Immature natural killer cell (primary cell): ENCODE measurements around the gene MPP2. TPM values are rescaled to one million over a fixed set of nuclear protein-coding genes. Genes with fewer than 3 reads are reported as not detected.
A peak's percentile ranks its signal among the peaks of the same experiment; 100 is the strongest.
"Not testable (repeated sequence)": the region's sequence is repeated elsewhere in the genome, so short reads cannot be mapped to it uniquely, and the experiment has no call there.

Experiments
- DNase-seq, 3 donors: peaks; one replicate each; pipeline ENCODE4 v3.0.0; 2022; ENCODE audit warnings: mixed read lengths in 1 of 3
- H3K27ac Mint-ChIP-seq, 6 donors: one replicate each; pipeline ENCODE4 v1.8.0; 2020; ENCODE audit warnings: mixed read lengths in 6 of 6, mild to moderate bottlenecking in 5 of 6, inconsistent platforms in 4 of 6, moderate library complexity in 3 of 6
- H3K27me3 Mint-ChIP-seq, 3 donors: one replicate each; pipeline ENCODE4 v1.8.0; 2020 to 2021; ENCODE audit warnings: low read depth in 3 of 3, mild to moderate bottlenecking in 3 of 3, mixed read lengths in 3 of 3, moderate library complexity in 3 of 3, inconsistent platforms in 1 of 3
- H3K36me3 Mint-ChIP-seq, 3 donors: one replicate each; pipeline ENCODE4 v1.8.0; 2020; ENCODE audit warnings: mixed read lengths in 3 of 3, inconsistent platforms in 2 of 3, mild to moderate bottlenecking in 2 of 3
- H3K4me1 Mint-ChIP-seq, 2 donors: one replicate each; pipeline ENCODE4 v1.8.0; 2020; ENCODE audit warnings: inconsistent platforms in 2 of 2, mild to moderate bottlenecking in 2 of 2, mixed read lengths in 2 of 2, moderate library complexity in 1 of 2
- H3K4me3 Mint-ChIP-seq, 5 donors: one replicate each; pipeline ENCODE4 v1.8.0; 2020; ENCODE audit warnings: mild to moderate bottlenecking in 5 of 5, mixed read lengths in 5 of 5, inconsistent platforms in 3 of 5, moderate library complexity in 3 of 5
- H3K9me3 Mint-ChIP-seq, 6 donors: one replicate each; pipeline ENCODE4 v1.8.0; 2020; ENCODE audit warnings: mild to moderate bottlenecking in 6 of 6, mixed read lengths in 6 of 6, inconsistent platforms in 4 of 6, moderate library complexity in 3 of 6
- polyA plus RNA-seq, 3 donors: library from polyadenylated mRNA; unstranded; fragments of 300-500 nt; fragmentation: Illumina TruSeq; gene quantifications; one replicate each; pipeline ENCODE4 v1.2.3, GENCODE V29; 2021

MPP2 gene
- polyA plus RNA-seq, 3 donors from 2014 or later, result 0.55 TPM; not detected in 2

DNA sequence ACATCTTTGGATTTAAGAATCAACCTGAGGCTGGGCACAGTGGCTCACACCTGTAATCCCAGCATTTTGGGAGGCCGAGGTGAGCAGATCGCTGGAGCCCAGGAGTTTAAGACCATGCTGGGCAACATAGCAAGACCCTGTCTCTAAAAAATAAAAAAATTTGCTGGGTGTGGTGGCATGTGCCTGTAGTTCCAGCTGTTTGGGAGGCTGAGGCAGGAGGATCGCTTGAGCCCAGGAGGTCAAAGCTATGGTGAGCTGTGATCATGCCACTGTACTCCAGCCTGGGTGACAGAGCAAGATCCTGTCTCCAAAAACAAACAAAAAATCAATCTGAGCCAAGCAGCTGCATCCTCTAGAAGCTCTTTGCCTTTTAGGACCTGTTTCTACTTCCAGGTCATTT lies 32.1 kb upstream of the MPP2 start:
- not testable (repeated sequence) for DNase-seq, H3K27ac Mint-ChIP-seq, H3K36me3 Mint-ChIP-seq, H3K9me3 Mint-ChIP-seq
- Mint-ChIP-seq H3K27me3 (peaks cover 3 to 17% (median 11%) of the 10 kb centered on the region in 3 donors), H3K4me3 (peak overlapping the region in 2 of 5 donors; percentile 23 to 36), H3K4me1 (peaks cover 11 to 12% of the 10 kb centered on the region in 2 donors)

DNA sequence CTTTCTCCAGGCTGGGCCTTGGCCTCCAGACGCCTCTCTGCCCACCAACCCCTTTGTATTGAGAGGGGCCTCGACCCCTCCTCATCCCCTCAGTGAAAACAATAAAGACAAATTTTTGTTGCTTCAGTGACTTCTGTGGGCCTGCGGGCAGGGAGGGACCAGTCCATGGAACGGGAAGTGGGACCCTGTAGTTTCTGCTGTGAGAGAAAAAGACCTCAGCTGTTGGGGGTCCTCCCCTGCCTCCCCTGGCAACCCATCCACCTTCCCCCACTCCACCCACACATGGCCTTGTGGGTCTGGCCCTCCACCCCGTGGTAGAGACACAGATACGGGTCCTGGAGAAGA lies 31.5 kb upstream of the MPP2 start:
- peak overlapping the region in 2 of 5 donors; percentile 36 for H3K4me3 Mint-ChIP-seq
- no peaks in the 10 kb centered on the region for H3K36me3 Mint-ChIP-seq
- no peaks in the 10 kb centered on the region for H3K9me3 Mint-ChIP-seq
- peaks cover 8 to 11% of the 10 kb centered on the region in 2 donors for H3K4me1 Mint-ChIP-seq
- no peak overlapping the region for H3K27ac Mint-ChIP-seq
- no peak for DNase-seq
- H3K27me3 Mint-ChIP-seq, result peaks cover 3 to 12% (median 9%) of the 10 kb centered on the region in 3 donors

DNA sequence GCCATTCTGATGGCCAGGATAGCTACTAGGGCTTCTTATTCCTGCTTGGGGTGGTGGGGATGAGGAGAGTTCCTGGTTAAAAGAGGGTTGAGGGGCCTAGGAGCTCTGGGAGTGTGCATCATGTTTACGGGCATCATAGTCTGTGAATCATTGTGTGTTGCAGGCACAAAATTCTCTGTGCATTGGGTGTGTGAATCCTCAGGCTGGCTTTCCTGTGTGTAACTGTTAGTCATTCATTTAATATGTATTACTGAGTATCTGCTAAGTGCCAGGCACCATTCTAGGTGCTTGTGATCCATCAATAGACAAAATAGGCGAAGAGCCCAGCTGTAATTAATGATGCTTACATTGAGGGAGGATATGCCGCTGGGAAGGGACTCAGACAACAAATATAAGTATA lies 29.1 kb upstream of the MPP2 start:
- Mint-ChIP-seq H3K4me1 (peaks cover 5 to 11% of the 10 kb centered on the region in 2 donors), H3K9me3 (no peaks in the 10 kb centered on the region), H3K4me3 (peak overlapping the region in 3 of 5 donors; percentile 2 to 31 (median 10)), H3K36me3 (no peaks in the 10 kb centered on the region), H3K27ac (no peak overlapping the region), H3K27me3 (peaks cover 3 to 14% (median 10%) of the 10 kb centered on the region in 3 donors)
- no peak for DNase-seq

DNA sequence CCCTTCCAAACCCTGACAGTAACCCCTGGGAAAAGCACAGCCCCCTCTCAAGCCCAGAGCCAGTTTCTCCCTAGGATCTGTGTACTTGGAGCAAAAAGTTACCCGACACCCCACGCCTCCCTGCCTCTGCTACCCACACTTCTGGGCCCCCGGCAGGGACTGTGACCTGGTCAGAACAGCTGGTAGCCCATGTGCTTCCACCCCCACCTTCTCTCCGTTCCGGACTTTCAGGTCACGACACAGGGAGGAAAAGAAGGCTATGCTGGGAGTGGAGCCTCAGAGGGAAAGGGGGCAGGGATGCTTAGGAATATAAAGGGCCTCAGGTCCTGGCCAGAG lies 28.6 kb upstream of the MPP2 start:
- Mint-ChIP-seq H3K9me3 (no peaks in the 10 kb centered on the region), H3K27me3 (peaks cover 4 to 14% (median 13%) of the 10 kb centered on the region in 3 donors), H3K4me1 (peaks cover 5 to 11% of the 10 kb centered on the region in 2 donors), H3K4me3 (no peak overlapping the region), H3K27ac (no peak overlapping the region), H3K36me3 (no peaks in the 10 kb centered on the region)
- DNase-seq, result no peak

DNA sequence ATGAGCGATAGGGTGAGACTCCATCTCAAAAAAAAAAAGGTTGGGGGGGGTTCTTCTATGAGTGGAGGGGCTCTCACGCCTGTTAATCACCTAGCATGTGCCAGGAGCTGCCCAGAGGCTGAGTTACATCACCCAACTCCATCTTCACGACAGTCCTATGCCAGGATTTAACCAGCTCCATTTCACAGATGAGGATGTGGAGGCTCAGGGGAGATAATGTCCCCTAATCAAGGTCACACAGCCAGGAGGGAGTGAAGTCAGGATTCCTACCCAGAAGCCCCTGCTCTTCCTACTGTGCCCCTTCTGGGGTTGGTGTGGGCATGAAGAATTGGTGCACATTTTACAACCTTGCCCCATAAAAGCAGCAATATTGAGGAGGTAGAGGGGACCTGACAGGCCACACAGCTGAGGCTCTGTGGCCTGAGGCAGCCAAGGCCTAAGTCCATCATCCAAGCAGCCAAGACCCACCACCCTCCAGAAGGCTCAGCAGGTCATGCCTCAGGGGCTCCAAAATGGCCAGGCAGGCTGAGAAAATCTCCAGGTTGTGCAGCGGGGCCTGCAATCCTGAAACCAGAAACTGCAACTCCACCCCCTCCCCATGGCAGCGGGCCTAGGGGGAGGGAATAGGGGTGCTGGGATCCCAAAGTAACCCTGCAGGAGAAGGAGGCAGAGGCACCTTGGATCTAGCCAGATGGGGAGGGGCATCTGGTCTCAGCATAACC lies 28.0 kb upstream of the MPP2 start:
- Mint-ChIP-seq H3K27me3 (peaks cover 4 to 14% (median 11%) of the 10 kb centered on the region in 3 donors), H3K27ac (no peak overlapping the region), H3K4me3 (no peak overlapping the region), H3K9me3 (no peaks in the 10 kb centered on the region), H3K4me1 (peaks cover 5 to 11% of the 10 kb centered on the region in 2 donors), H3K36me3 (no peaks in the 10 kb centered on the region)
- no peak for DNase-seq

DNA sequence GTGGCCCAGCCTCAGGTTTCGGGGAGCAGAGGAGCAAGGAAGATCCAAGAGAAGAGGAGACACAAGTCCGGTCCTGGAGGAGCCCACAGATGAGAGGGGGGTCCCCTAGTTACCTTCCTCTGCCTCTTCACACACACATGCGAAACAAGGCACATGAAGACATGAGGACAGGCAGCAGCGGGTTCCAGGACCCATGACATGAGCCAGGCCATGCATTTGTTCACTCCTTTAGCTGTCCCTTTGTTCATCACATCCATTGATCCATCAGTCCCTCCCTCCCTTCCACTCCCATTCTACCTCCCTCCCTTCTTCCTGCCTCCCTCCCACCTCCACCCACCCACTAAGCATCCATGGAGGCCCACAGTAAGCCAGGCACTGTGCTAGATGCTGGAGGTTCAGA lies 25.6 kb upstream of the MPP2 start:
- DNase-seq, result no peak
- H3K27me3 Mint-ChIP-seq, result peaks cover 4 to 17% (median 6%) of the 10 kb centered on the region in 3 donors
- no peak overlapping the region for H3K4me3 Mint-ChIP-seq
- no peaks in the 10 kb centered on the region for H3K36me3 Mint-ChIP-seq
- peaks cover 7 to 12% of the 10 kb centered on the region in 2 donors for H3K4me1 Mint-ChIP-seq
- no peaks in the 10 kb centered on the region for H3K9me3 Mint-ChIP-seq
- no peak overlapping the region for H3K27ac Mint-ChIP-seq

DNA sequence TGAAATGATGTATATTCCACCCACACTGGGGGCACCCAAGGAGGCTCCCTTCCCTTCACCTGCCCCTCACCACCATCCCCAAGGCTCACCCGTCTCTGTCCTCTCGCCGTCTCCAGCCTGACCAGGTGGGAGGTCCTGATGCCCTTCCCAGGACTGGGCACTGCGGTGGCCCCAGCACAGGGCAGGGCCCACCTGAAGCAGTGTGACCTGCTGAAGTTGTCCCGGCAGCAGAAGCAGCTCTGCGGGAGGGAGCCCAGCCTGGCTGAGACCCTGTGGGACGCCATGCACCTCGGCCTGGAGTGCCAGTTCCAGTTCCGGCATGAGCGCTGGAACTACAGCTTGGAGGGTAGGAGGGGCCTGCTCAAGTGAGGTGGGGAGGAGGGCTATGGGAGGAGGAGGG lies 25.0 kb upstream of the MPP2 start:
- peaks cover 4 to 19% (median 9%) of the 10 kb centered on the region in 3 donors for H3K27me3 Mint-ChIP-seq
- H3K27ac Mint-ChIP-seq, result no peak overlapping the region
- H3K36me3 Mint-ChIP-seq, result no peaks in the 10 kb centered on the region
- no peaks in the 10 kb centered on the region for H3K9me3 Mint-ChIP-seq
- DNase-seq, result no peak
- H3K4me3 Mint-ChIP-seq, result no peak overlapping the region
- H3K4me1 Mint-ChIP-seq, result peaks cover 11 to 16% of the 10 kb centered on the region in 2 donors

DNA sequence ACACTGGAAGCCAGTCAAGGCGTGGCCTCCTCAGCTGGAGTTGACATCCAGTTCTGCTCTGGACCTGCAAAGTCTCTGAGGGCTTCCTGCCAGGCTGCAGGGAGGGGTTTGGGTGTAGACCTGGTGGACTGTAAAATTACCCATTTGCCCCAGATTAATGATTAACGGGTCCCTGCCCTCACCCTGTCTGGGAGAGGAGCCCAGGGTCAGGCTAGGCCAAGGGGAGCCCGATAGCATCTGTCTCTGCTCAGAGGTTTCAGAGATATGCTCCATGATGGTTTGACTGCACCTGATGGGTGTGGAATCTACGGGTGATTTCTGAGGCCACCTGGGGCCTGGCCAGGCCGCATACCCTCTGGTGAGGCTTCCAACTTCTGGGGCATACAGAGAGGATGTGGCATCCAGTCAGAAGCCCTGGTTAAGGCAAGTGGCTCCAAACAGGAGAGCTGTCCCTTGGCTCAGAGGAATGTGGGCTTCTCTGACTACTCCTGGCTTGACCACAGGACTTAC lies 23.8 kb upstream of the MPP2 start:
- Mint-ChIP-seq H3K4me1 (peaks cover 16 to 19% of the 10 kb centered on the region in 2 donors), H3K27ac (no peak overlapping the region), H3K27me3 (peaks cover 6 to 19% (median 12%) of the 10 kb centered on the region in 3 donors), H3K36me3 (no peaks in the 10 kb centered on the region), H3K9me3 (no peaks in the 10 kb centered on the region), H3K4me3 (no peak overlapping the region)
- no peak for DNase-seq

DNA sequence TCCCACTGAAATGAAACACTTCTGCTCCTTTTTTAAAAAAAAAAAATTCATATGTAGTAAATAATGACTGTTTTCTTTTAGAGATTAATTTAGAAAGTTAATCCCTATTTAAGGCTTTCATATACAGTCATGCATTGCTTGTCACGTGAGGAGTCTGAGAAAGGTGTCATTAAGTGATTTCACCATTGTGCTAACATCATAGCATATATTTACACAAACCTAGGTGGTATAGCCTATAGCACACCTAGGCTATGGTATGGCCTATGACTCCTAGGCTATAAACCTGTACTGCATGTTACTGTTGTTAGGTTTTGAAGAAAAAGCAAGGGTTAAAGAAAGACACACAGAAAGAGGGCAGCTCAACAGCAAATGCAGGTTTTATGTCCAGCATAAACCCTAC lies 21.3 kb upstream of the MPP2 start:
- Mint-ChIP-seq H3K9me3 (no peaks in the 10 kb centered on the region), H3K36me3 (no peaks in the 10 kb centered on the region), H3K27me3 (peaks cover 6 to 21% (median 13%) of the 10 kb centered on the region in 3 donors), H3K27ac (no peak overlapping the region), H3K4me3 (no peak overlapping the region), H3K4me1 (peaks cover 18 to 19% of the 10 kb centered on the region in 2 donors)
- no peak for DNase-seq

DNA sequence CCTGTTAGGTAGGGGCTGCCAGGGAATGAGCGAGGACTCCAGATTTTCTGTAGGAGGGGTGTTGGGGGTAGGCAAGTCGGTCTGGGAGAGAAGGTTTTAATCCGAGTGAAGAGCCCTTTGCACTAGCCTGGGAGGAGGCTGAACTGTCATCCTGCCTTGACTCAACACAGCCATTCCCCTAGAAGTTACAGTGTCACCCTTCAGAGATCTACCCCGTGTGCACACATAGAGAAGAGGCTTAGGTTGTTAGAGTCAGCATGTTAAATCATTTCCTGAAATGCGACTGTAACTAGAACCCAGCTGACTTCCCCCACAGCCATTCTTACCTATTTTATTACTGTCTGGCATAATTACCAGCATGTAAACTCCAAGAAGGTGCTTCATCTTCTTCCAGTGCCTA lies 20.6 kb upstream of the MPP2 start:
- Mint-ChIP-seq H3K27me3 (peaks cover 6 to 24% (median 13%) of the 10 kb centered on the region in 3 donors), H3K4me1 (peaks cover 18 to 19% of the 10 kb centered on the region in 2 donors)

DNA sequence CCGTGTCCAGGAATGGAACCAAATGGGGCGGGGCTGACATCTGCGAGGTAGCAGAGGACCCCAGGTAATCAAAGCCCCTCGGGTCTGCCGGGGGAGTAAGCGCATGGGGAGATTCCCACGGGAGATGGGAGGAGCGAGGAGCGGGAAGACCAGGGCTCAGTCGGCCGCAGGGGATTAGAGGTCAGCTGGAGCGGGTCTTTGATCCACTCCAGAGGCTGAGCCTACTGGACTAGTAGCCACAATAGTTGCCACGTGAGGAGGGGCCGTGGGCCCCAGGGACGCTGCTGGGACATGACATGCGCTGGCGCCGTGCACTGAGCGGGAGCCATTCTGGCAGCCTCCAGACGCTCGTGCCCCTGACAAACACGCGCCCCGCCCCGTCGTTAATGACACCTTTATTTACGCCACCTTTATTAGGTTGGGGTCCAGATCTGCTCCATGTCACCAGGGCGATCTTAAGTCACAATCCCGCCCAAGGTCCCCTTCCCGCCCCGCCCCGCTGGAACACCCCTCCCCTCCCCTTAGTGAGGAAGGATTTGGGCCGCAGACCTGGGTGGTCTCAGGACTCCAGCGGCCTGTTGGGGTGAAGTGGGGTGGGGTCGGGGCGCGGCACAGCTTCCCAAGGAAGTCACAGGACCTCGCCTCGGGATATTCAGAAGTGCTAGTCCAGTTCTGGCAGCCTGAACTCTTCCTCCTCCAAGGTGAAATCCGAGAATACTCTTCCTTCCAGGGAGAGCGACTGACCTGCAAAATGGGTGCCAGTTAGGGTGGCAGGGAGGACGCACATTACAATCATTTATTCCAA lies 19.9 kb upstream of the MPP2 start:
- Mint-ChIP-seq H3K9me3 (no peaks in the 10 kb centered on the region), H3K27me3 (peaks cover 6 to 24% (median 11%) of the 10 kb centered on the region in 3 donors), H3K4me1 (peaks cover 18 to 19% of the 10 kb centered on the region in 2 donors), H3K36me3 (no peaks in the 10 kb centered on the region), H3K4me3 (peak overlapping the region; percentile 73 to 87 (median 79)), H3K27ac (peak overlapping the region in 5 of 6 donors; percentile 5 to 80 (median 38))
- no peak for DNase-seq

More for the DNA sequence above, 20.6 kb upstream of the MPP2 start:
- H3K9me3 Mint-ChIP-seq, H3K36me3 Mint-ChIP-seq, DNase-seq: not testable (repeated sequence)
- H3K27ac Mint-ChIP-seq, result peak overlapping the region in 5 of 6 donors; percentile 5 to 80 (median 38)
- peak overlapping the region; percentile 73 to 87 (median 79) for H3K4me3 Mint-ChIP-seq

DNA sequence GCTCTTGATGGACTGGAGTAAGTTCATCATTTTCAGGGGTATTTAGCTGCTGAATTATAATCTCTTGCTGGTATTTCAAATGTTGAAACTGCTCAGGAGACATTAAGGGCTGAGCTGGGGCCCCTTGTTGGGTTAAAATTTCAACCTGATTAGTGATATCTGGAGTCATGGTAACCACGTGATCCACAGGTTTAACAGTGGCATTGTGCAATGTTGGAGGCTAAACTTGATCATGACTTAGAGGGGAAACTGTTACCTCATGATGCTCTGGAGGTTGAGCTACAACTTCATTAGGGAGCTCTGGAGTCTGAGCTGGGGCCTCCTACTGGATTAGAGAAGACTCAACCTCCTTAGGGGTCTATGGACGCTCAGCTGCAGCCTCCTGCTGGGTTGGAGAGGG lies 17.2 kb upstream of the MPP2 start:
- no peaks in the 10 kb centered on the region for H3K9me3 Mint-ChIP-seq
- no peak overlapping the region for H3K4me3 Mint-ChIP-seq
- peaks cover 4 to 18% (median 10%) of the 10 kb centered on the region in 3 donors for H3K27me3 Mint-ChIP-seq
- DNase-seq, result no peak
- no peak overlapping the region for H3K27ac Mint-ChIP-seq
- no peaks in the 10 kb centered on the region for H3K36me3 Mint-ChIP-seq
- H3K4me1 Mint-ChIP-seq, result peaks cover 18 to 19% of the 10 kb centered on the region in 2 donors

DNA sequence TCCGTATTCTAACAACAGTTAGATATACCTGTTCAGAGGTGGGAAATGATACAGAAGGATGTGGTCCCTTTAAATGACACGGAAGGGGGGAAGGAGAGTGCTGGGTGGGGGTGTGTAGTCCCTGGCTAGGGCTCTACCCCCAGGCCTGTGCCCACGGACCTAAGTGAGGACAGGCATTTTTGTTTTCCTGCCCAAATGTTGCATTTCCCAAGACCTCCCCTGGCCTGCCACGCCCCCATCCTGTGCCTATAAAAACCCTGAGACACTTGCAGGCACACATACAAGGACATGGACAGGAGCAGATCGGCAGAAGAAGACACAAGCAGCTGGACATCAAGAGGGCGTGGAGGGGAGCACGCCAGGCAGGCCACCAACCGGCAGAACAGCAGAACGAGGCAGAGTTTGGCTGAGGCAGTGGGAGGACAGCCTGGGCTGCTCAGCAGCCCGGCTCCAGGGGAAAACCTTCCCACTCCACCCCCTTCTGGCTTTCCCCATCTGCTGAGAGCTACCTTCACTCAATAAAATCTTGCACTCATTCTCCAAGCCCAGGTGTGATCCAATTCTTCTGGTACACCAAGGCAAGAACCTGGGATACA lies 13.3 kb upstream of the MPP2 start:
- Mint-ChIP-seq H3K4me1 (peaks cover 13% of the 10 kb centered on the region in 2 donors), H3K9me3 (no peaks in the 10 kb centered on the region), H3K27ac (no peak overlapping the region), H3K27me3 (peaks cover 2 to 10% (median 8%) of the 10 kb centered on the region in 3 donors), H3K36me3 (no peaks in the 10 kb centered on the region), H3K4me3 (no peak overlapping the region)
- DNase-seq, result no peak

DNA sequence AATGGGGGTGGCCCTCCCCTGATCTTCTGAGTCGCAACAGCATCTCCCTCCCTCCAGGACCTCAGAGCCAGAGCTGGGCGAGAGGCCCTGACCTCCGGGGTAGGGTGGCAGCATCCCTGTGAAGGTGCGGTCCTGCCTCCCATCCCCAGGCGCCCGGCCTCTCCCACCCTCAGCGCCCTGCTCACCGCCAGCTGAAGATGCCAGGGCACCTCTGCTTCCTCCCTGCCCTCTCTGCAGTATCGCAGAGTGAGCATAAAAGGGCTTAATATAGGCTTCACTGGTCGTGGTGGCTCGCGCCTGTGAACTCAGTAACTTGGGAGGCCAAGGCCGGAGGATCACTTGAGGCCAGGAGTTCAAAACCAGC lies 10.7 kb upstream of the MPP2 start:
- no peak overlapping the region for H3K27ac Mint-ChIP-seq
- no peaks in the 10 kb centered on the region for H3K36me3 Mint-ChIP-seq
- H3K4me3 Mint-ChIP-seq, result peak overlapping the region; percentile 71 to 82 (median 78)
- H3K9me3 Mint-ChIP-seq, result no peaks in the 10 kb centered on the region
- H3K27me3 Mint-ChIP-seq, result peaks cover 3 to 6% (median 5%) of the 10 kb centered on the region in 3 donors
- H3K4me1 Mint-ChIP-seq, result peaks cover 13% of the 10 kb centered on the region in 2 donors
- no peak for DNase-seq
